Muscle layer of colon (tissue), 2 donors: Measurements from ENCODE around the gene SLC16A10.
"Not testable (repeated sequence)": the region's sequence is repeated elsewhere in the genome, so short reads cannot be mapped to it uniquely, and the experiment has no call there.

ENCODE experiments used
- H3K27ac ChIP-seq: one replicate; pipeline ENCODE4 v1.7.0; 2013; ENCODE audit warnings: low read depth, mild to moderate bottlenecking, low read length, moderate library complexity
- H3K27me3 ChIP-seq, 2 donors: one replicate each; pipeline ENCODE4 v1.7.0; 2013; ENCODE audit warnings: low read length in 2 of 2, mild to moderate bottlenecking in 2 of 2; ENCODE audit not compliant: insufficient read depth in 2 of 2, control insufficient read depth in 1 of 2
- H3K36me3 ChIP-seq: one replicate; pipeline ENCODE4 v1.7.0; 2013; ENCODE audit warnings: mild to moderate bottlenecking, low read length; ENCODE audit not compliant: insufficient read depth
- H3K4me1 ChIP-seq: one replicate; pipeline ENCODE4 v1.7.0; 2013; ENCODE audit warnings: mild to moderate bottlenecking, low read length; ENCODE audit not compliant: insufficient read depth
- H3K4me3 ChIP-seq, 2 donors: one replicate each; pipeline ENCODE4 v1.7.0; 2013; ENCODE audit warnings: low read length in 2 of 2, low read depth in 1 of 2, mild to moderate bottlenecking in 1 of 2, moderate library complexity in 1 of 2
- H3K9ac ChIP-seq: one replicate; pipeline ENCODE4 v1.7.0; 2013; ENCODE audit warnings: low read length
- H3K9me3 ChIP-seq: one replicate; pipeline ENCODE4 v1.7.0; 2013; ENCODE audit warnings: mild to moderate bottlenecking, low read length
- donor health status: abdominal sarcoma.
- donor health status: Adenocarcinoma of cecum.

SLC16A10 gene

GRCh38 chr6:111175109-111175508, 87.8 kb downstream of the SLC16A10 start:
- Histone ChIP-seq H3K36me3 (no peaks in the 10 kb centered on the region), H3K9ac (no peak overlapping the region), H3K27ac (no peak overlapping the region), H3K9me3 (no peaks in the 10 kb centered on the region), H3K4me1 (no peaks in the 10 kb centered on the region), H3K27me3 (no peaks in the 10 kb centered on the region), H3K4me3 (no peak overlapping the region)

GRCh38 chr6:111176038-111176759, 88.9 kb downstream of the SLC16A10 start:
- no peak overlapping the region for H3K4me3 ChIP-seq
- H3K27ac ChIP-seq = no peak overlapping the region
- no peaks in the 10 kb centered on the region for H3K9me3 ChIP-seq
- no peaks in the 10 kb centered on the region for H3K27me3 ChIP-seq
- no peaks in the 10 kb centered on the region for H3K36me3 ChIP-seq
- H3K4me1 ChIP-seq = no peaks in the 10 kb centered on the region
- H3K9ac ChIP-seq = no peak overlapping the region

DNA sequence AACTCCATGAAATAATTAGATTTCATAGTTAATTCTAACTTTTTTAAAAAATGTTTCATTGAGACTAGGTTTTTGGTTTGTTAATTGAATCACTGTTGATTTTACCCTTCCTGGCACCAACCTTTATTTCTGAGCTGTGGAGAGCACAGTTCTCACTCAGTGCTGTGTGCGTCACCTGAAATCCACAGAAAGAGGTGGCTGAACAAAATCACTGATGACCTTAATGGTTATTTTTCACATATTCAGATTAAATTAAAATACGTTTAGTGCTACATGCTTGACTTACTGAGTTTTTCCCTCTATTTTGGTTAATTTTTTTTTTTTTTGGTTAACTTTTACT, 89.4 kb downstream of the SLC16A10 start:
- no peaks in the 10 kb centered on the region for H3K4me1 ChIP-seq
- H3K9ac ChIP-seq = no peak overlapping the region
- no peak overlapping the region for H3K4me3 ChIP-seq
- H3K27me3 ChIP-seq = no peaks in the 10 kb centered on the region
- H3K9me3 ChIP-seq = no peaks in the 10 kb centered on the region
- H3K36me3 ChIP-seq = no peaks in the 10 kb centered on the region
- H3K27ac ChIP-seq = no peak overlapping the region

DNA sequence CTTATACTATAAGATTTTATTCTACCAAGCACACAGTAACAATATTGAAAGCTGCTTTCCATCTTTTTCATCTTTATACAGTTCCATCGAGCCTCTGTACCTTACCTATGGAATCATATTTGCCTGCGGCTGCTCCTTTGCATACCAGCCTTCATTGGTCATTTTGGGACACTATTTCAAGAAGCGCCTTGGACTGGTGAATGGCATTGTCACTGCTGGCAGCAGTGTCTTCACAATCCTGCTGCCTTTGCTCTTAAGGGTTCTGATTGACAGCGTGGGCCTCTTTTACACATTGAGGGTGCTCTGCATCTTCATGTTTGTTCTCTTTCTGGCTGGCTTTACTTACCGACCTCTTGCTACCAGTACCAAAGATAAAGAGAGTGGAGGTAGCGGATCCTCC, 89.8 kb downstream of the SLC16A10 start:
- no peak overlapping the region for H3K27ac ChIP-seq

GRCh38 chr6:111183702-111184517, 96.6 kb downstream of the SLC16A10 start:
- Histone ChIP-seq H3K9ac (no peak overlapping the region), H3K36me3 (no peaks in the 10 kb centered on the region), H3K27ac (no peak overlapping the region), H3K4me3 (no peak overlapping the region), H3K9me3 (no peaks in the 10 kb centered on the region), H3K27me3 (no peaks in the 10 kb centered on the region), H3K4me1 (no peaks in the 10 kb centered on the region)

More for the DNA sequence above, 89.8 kb downstream of the SLC16A10 start:
- Histone ChIP-seq H3K27me3 (no peaks in the 10 kb centered on the region), H3K9ac (no peak overlapping the region), H3K4me1 (no peaks in the 10 kb centered on the region), H3K4me3 (no peak overlapping the region), H3K9me3 (no peaks in the 10 kb centered on the region), H3K36me3 (no peaks in the 10 kb centered on the region)

DNA sequence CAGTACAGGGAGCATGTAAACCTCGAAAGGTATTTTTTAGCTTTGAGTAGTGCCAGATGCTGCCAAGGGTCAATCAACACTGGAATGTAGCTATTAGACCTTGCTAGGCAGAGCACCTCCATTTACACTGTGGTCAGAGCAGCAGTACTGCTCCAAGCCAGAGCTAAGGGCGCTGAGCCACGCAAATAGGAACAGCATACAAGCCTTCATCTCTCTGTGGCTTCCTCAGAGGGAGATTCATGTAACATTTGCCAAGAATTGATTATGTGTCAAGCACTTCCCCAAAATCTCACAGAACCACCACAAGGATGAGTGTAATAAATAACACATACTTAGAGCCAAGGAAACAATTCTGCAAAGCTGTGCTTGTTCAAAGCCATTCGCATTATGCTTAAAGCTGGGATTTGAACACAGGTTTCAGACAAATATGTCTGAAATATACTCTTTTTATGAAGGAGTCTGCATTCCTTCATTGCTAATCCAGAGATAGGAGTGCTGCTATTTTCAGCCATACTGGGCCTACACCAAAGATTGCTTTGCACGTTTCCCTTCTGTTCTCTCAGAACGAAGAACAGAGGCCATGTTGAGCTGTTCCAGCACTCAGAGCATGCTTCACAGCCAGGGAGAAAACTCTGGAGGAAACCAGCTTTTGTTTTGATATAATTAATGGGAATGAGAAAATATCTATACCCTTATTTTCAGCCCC, 97.7 kb downstream of the SLC16A10 start:
- Histone ChIP-seq H3K9ac (no peak overlapping the region), H3K4me3 (no peak overlapping the region), H3K27ac (no peak overlapping the region), H3K4me1 (no peaks in the 10 kb centered on the region), H3K9me3 (no peaks in the 10 kb centered on the region), H3K27me3 (no peaks in the 10 kb centered on the region), H3K36me3 (no peaks in the 10 kb centered on the region)

DNA sequence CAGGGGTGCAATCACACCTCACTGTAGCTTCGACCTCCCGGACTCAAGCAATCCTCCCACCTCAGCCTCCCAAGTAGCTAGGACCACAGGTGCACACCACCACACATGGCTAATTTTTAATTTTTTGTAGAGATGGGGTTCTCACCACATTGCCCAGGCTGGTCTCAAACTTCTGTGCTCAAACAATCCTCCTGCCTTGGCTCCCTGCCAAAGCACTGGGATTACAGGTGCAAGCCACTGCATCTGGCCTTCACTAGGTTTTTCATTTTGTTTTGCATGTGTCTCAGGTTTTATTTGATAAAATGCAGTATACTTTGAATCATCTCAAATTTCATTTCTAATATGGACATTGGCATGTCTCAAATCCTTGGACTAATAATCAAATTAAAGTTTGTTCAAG, 98.7 kb downstream of the SLC16A10 start:
- Histone ChIP-seq H3K9me3 (no peaks in the 10 kb centered on the region), H3K9ac (no peak overlapping the region), H3K27ac (no peak overlapping the region), H3K4me1 (no peaks in the 10 kb centered on the region), H3K27me3 (no peaks in the 10 kb centered on the region), H3K4me3 (no peak overlapping the region), H3K36me3 (no peaks in the 10 kb centered on the region)

DNA sequence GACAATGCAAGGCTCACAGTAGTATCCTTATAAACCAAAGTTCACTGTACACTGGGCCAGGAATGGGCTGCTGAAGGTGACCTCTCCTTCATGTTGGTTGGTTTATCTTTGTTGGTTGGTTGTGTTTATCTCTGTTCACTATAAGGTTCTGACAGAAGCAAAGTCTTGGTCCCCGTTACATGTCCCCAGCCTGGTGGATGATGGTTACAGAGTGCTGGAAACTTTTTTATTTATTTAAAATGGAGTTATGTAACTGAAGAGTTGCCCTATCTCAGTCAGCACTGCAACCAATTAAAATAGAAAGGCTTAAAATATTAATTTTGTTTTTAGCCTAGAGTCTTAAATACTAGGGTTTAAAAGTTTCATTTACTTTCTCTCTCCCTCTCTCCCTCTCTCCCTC, 100.6 kb downstream of the SLC16A10 start:
- Histone ChIP-seq H3K27ac (no peak overlapping the region), H3K36me3 (no peaks in the 10 kb centered on the region), H3K9ac (no peak overlapping the region), H3K4me1 (no peaks in the 10 kb centered on the region), H3K4me3 (no peak overlapping the region), H3K9me3 (no peaks in the 10 kb centered on the region), H3K27me3 (no peaks in the 10 kb centered on the region)

GRCh38 chr6:111189666-111190210, 102.4 kb downstream of the SLC16A10 start:
- not testable (repeated sequence) for H3K27ac ChIP-seq, H3K27me3 ChIP-seq, H3K4me3 ChIP-seq, H3K4me1 ChIP-seq, H3K36me3 ChIP-seq, H3K9me3 ChIP-seq, H3K9ac ChIP-seq

GRCh38 chr6:111190637-111191036, 103.3 kb downstream of the SLC16A10 start:
- H3K27me3 ChIP-seq = no peaks in the 10 kb centered on the region
- no peaks in the 10 kb centered on the region for H3K36me3 ChIP-seq
- no peak overlapping the region for H3K27ac ChIP-seq
- no peak overlapping the region for H3K9ac ChIP-seq
- no peaks in the 10 kb centered on the region for H3K4me1 ChIP-seq
- H3K4me3 ChIP-seq = no peak overlapping the region
- H3K9me3 ChIP-seq = no peaks in the 10 kb centered on the region

GRCh38 chr6:111191136-111191535, 103.8 kb downstream of the SLC16A10 start:
- H3K36me3 ChIP-seq, H3K4me3 ChIP-seq, H3K4me1 ChIP-seq, H3K9me3 ChIP-seq, H3K27me3 ChIP-seq, H3K27ac ChIP-seq, H3K9ac ChIP-seq: not testable (repeated sequence)
